Osteoblast (primary cell): ENCODE data around the gene ADGRG1. TPM values are rescaled to one million over a fixed set of nuclear protein-coding genes. Genes with fewer than 3 reads are reported as not detected.

Experiments used
- DNase-seq: peaks from one replicate; pipeline ENCODE4 v3.0.0; 2011; ENCODE audit warnings: low spot score, mixed read lengths; ENCODE audit not compliant: insufficient read length; ENCODE audit errors: missing footprints
- H2AFZ ChIP-seq: 2 replicates; pipeline ENCODE4 v1.6.0; 2011; ENCODE audit warnings: mild to moderate bottlenecking, low read length
- H3K27ac ChIP-seq: 2 replicates; pipeline ENCODE4 v1.5.1; 2011; ENCODE audit warnings: mild to moderate bottlenecking, low read depth, low read length, moderate library complexity
- H3K27me3 ChIP-seq: 2 replicates; pipeline ENCODE4 v1.6.0; 2012; ENCODE audit warnings: mild to moderate bottlenecking, control low read depth, inconsistent platforms, low read length, moderate library complexity; ENCODE audit not compliant: insufficient read depth
- H3K36me3 ChIP-seq: 2 replicates; pipeline ENCODE4 v1.5.1; 2011; ENCODE audit warnings: mild to moderate bottlenecking, low read length, control low read depth, moderate library complexity; ENCODE audit not compliant: insufficient read depth
- H3K4me1 ChIP-seq: 2 replicates; pipeline ENCODE4 v1.5.1; 2011; ENCODE audit warnings: mild to moderate bottlenecking, low read length, control low read depth, moderate library complexity; ENCODE audit not compliant: insufficient read depth
- H3K4me2 ChIP-seq: 2 replicates; pipeline ENCODE4 v1.6.0; 2011; ENCODE audit warnings: mild to moderate bottlenecking, low read length; ENCODE audit not compliant: insufficient read depth
- H3K4me3 ChIP-seq: fragments of 200-600 bp; sonication (generic); 3 replicates; pipeline ENCODE4 v1.5.1; 2012; ENCODE audit warnings: mild to moderate bottlenecking, low read length, inconsistent platforms; ENCODE audit not compliant: insufficient read depth
- H3K79me2 ChIP-seq: 2 replicates; pipeline ENCODE4 v1.6.0; 2012; ENCODE audit warnings: mild to moderate bottlenecking, low read length, control low read depth, inconsistent platforms; ENCODE audit not compliant: insufficient read depth
- H3K9me3 ChIP-seq: 2 replicates; pipeline ENCODE4 v1.5.1; 2011; ENCODE audit warnings: low read depth, low read length, control low read depth
- H4K20me1 ChIP-seq: 2 replicates; pipeline ENCODE4 v1.6.0; 2012; ENCODE audit warnings: mild to moderate bottlenecking, low read length, control low read depth; ENCODE audit not compliant: insufficient read depth
- total RNA-seq: library from RNA; depleted of rRNA; stranded (reverse); fragments of >200 nt; gene quantifications from 2 replicates; pipeline ENCODE4 v1.2.3, GENCODE V29; 2012
- TF ChIP-seq, protein P1 (sequence below): IDR thresholded peaks from 2 replicates; pipeline ENCODE4 v1.5.1; 2011; ENCODE audit warnings: mild to moderate bottlenecking, low read depth, low read length, moderate library complexity; ENCODE audit errors: extremely low read depth

ADGRG1 gene
- total RNA-seq, 1 donor = 0.72 TPM

DNA sequence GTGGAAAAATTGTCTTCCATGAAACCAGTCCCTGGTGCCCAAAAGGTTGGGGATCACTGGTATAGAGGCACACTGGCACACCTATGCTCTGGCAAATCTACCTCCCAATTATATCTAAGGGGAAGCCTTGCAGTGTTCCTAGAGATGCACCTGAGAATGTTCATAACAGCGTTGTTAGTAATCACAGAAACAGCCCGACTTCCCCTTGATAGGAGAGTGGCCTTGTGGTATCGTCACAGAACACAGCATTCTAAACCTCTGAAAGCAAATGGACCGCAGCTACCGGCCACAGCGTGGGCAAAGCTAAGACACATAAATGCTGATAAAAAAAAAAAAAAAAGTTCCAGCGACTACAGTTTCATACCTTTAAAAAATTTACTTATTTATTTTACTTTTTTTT is 39.1 kb upstream of the ADGRG1 start:
- DNase-seq = no peak
- Histone ChIP-seq H4K20me1 (no peaks in the 10 kb centered on the region), H3K4me3 (no peak overlapping the region), H3K27ac (no peak overlapping the region), H3K4me2 (no peak overlapping the region), H3K4me1 (peaks cover 16% of the 10 kb centered on the region), H3K36me3 (no peaks in the 10 kb centered on the region), H2AFZ (no peak overlapping the region), H3K79me2 (no peaks in the 10 kb centered on the region), H3K9me3 (no peaks in the 10 kb centered on the region), H3K27me3 (peaks cover 5% of the 10 kb centered on the region)
- TF ChIP-seq, protein P1, sequence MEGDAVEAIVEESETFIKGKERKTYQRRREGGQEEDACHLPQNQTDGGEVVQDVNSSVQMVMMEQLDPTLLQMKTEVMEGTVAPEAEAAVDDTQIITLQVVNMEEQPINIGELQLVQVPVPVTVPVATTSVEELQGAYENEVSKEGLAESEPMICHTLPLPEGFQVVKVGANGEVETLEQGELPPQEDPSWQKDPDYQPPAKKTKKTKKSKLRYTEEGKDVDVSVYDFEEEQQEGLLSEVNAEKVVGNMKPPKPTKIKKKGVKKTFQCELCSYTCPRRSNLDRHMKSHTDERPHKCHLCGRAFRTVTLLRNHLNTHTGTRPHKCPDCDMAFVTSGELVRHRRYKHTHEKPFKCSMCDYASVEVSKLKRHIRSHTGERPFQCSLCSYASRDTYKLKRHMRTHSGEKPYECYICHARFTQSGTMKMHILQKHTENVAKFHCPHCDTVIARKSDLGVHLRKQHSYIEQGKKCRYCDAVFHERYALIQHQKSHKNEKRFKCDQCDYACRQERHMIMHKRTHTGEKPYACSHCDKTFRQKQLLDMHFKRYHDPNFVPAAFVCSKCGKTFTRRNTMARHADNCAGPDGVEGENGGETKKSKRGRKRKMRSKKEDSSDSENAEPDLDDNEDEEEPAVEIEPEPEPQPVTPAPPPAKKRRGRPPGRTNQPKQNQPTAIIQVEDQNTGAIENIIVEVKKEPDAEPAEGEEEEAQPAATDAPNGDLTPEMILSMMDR = no peak

DNA sequence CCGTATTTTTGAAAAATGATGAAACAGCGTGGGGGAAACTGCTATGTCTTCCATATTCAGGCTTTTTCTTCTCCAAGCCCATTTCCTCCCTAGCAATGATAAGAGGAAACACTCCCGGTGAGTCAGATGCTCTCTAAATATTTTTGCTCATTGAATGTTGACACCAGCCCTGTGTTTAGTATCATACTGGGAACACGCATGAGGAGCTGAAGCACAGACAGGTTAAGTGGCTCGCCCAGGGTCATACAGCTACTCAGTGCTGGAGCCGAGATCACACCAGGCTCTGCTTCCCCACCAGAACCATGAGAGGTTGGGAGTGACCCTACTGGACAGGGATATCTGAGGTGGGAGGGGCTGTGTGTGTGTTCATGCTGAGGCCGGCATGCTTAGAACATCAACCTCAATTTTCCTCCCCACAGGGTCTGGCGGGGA is 37.8 kb upstream of the ADGRG1 start:
- Histone ChIP-seq H3K36me3 (no peaks in the 10 kb centered on the region), H3K79me2 (no peaks in the 10 kb centered on the region), H3K27me3 (peaks cover 8% of the 10 kb centered on the region), H3K4me2 (peak overlapping the region; percentile 60), H4K20me1 (no peaks in the 10 kb centered on the region), H3K4me3 (peak overlapping the region; percentile 3), H3K4me1 (peaks cover 16% of the 10 kb centered on the region), H3K9me3 (no peaks in the 10 kb centered on the region), H3K27ac (peak overlapping the region; percentile 44), H2AFZ (peak overlapping the region; percentile 23)
- TF ChIP-seq, protein P1 = no peak
- DNase-seq = peak; percentile 47

DNA sequence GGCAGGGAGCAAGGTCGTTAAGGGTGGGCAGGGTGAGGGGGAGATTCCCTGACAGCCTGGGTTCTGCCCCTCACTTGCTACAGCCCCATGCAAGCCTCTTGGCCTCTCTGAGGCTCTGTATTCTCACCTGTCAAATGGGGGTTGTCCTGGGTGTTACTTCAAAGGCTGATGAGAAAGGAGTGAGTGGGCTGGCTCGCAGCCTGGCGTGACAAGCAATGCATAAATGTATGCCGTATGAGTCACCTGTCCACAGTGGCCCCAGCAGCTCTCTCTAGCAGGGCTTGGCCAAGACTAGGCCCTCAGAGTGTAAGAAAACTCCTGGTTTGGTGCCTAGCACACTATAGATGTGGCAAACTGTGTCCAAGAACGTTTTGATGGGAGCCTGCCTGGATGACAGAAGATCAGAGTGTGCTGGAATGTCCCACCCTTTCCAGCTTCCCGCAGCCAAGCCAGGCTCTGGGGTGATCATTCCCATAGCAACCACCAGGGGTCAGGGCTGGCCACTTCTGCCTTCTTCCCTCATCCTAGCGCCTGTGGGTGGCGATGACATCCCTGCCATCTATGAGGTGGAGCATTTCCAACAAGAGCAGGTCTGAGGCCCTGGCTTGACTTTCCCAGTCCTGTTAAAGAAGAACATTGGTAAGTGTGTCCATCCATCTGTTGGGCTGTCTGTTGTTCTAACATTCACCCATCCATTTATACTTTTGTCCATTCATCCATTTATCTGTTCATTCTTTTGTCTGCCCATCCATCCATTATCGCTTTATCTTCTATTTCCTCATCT is 37.2 kb upstream of the ADGRG1 start:
- peak overlapping the region; percentile 3 for H3K4me3 ChIP-seq

DNA sequence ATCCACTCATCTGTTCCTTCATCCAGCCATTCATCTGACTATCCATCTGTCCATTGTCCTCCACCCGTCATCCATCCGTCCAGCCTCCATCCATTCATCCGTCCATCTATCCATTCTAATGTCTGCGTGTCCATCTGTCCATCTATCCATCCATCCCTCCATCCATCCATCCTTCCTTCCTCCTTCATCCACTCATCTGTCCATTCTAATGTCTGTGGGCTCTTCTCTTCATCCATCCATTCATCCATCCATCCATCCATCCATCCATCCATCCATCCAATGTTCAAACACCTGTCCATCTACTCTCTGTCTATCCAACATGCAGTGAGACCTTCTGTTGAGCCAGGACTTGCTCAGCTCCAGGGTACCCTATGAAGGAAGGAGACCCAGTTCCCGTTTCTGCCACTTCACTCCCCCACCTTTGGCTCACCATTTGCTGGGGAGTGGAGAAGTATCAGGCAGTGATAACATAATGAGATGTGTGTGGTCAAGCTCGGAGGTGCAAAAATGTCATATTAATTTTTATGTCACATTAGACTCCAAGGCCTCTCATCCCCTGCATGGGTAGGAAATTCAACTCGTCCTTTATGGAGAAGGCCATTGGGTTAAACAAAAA is 36.5 kb upstream of the ADGRG1 start:
- Histone ChIP-seq H3K9me3 (no peaks in the 10 kb centered on the region), H3K27ac (no peak overlapping the region), H3K4me2 (no peak overlapping the region), H3K36me3 (no peaks in the 10 kb centered on the region), H3K4me1 (peaks cover 16% of the 10 kb centered on the region), H2AFZ (no peak overlapping the region), H3K27me3 (peaks cover 10% of the 10 kb centered on the region), H3K79me2 (no peaks in the 10 kb centered on the region), H3K4me3 (no peak overlapping the region), H4K20me1 (no peaks in the 10 kb centered on the region)
- no peak for DNase-seq
- TF ChIP-seq, protein P1 = no peak

More for the DNA sequence above, 37.2 kb upstream of the ADGRG1 start:
- peaks cover 10% of the 10 kb centered on the region for H3K27me3 ChIP-seq
- H3K4me1 ChIP-seq = peaks cover 16% of the 10 kb centered on the region
- no peaks in the 10 kb centered on the region for H4K20me1 ChIP-seq
- no peaks in the 10 kb centered on the region for H3K79me2 ChIP-seq
- TF ChIP-seq, protein P1 = peak; percentile 98
- peak overlapping the region; percentile 60 for H3K4me2 ChIP-seq
- H3K27ac ChIP-seq = peak overlapping the region; percentile 44
- DNase-seq = peak; percentile 84
- no peaks in the 10 kb centered on the region for H3K9me3 ChIP-seq
- H2AFZ ChIP-seq = peak overlapping the region; percentile 43
- H3K36me3 ChIP-seq = no peaks in the 10 kb centered on the region
